ENCODE data around the gene C16orf86. TPM values are rescaled to one million over a fixed set of nuclear protein-coding genes. Genes with fewer than 3 reads are reported as not detected.

C16orf86 gene
- total RNA-seq, 1 donor from 2014 or later = 1.8 TPM

DNA sequence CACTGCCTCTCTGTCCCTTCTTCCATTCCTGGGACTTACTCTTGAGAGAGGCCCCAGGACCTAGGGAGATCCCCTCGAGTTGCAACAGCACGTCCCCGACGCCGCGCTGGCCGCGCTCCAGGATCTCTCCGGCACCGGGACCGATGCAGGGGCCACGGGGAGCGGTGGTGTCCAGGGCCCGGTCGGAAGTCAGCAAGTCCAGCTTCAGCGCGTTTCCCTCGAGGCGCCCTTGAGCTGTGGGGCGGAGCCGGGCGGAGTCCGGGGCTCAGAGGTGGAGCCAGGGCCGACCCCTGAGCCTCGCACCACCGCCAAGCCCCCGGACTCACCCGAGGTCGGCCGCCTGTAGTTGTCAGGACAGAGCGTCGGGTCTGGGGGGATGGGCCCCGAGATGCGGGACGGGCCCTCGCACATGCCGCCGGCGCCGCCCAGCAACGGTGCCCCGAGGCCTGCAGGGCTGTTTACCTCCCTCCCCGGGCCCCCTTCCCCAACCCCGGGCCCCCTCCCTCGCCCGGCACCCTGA lies 522 bp upstream of the C16orf86 start:
- TF ChIP-seq, protein P1, sequence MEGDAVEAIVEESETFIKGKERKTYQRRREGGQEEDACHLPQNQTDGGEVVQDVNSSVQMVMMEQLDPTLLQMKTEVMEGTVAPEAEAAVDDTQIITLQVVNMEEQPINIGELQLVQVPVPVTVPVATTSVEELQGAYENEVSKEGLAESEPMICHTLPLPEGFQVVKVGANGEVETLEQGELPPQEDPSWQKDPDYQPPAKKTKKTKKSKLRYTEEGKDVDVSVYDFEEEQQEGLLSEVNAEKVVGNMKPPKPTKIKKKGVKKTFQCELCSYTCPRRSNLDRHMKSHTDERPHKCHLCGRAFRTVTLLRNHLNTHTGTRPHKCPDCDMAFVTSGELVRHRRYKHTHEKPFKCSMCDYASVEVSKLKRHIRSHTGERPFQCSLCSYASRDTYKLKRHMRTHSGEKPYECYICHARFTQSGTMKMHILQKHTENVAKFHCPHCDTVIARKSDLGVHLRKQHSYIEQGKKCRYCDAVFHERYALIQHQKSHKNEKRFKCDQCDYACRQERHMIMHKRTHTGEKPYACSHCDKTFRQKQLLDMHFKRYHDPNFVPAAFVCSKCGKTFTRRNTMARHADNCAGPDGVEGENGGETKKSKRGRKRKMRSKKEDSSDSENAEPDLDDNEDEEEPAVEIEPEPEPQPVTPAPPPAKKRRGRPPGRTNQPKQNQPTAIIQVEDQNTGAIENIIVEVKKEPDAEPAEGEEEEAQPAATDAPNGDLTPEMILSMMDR (IDR thresholded peaks at IDR 0.05; ENCODE audit: unreplicated experiment) = no peak
- peaks cover 11% of the 10 kb centered on the region for H3K36me3 Mint-ChIP-seq (ENCODE audit: low read depth, unreplicated experiment)
- peaks cover 16% of the 10 kb centered on the region for H3K4me1 Mint-ChIP-seq (ENCODE audit: unreplicated experiment)
- no peaks in the 10 kb centered on the region for H3K9me3 Mint-ChIP-seq (ENCODE audit: unreplicated experiment)
- peaks cover 23% of the 10 kb centered on the region for H3K27me3 Mint-ChIP-seq (ENCODE audit: unreplicated experiment)
- no peak overlapping the region for H3K4me3 Mint-ChIP-seq (ENCODE audit: unreplicated experiment)
- no peak overlapping the region for H3K27ac Mint-ChIP-seq (ENCODE audit: unreplicated experiment)
- peak; percentile 49 for DNase-seq (ENCODE audit: low spot score)

DNA sequence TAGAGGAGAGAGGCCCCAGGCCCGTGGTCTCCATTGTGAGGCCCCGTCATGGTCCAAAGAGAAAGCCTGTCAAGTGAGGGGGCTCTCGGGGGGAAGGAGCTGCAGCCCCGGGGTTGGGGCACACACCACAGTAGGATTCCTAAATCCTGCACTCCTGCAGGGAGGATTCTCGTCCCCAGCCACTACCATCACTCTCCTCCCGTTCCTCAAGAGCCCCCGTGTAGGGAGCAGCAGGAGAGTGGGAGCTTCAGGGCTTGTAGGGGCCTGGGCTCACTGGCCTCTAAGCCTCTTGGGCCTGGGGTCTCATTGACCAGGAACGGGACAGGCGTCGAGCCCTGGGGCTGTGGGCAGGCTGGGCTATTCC lies 821 bp downstream of the C16orf86 start:
- Mint-ChIP-seq H3K4me1 (ENCODE audit: unreplicated experiment) (peaks cover 20% of the 10 kb centered on the region), H3K4me3 (ENCODE audit: unreplicated experiment) (no peak overlapping the region), H3K27ac (ENCODE audit: unreplicated experiment) (no peak overlapping the region), H3K36me3 (ENCODE audit: low read depth, unreplicated experiment) (peaks cover 13% of the 10 kb centered on the region), H3K9me3 (ENCODE audit: unreplicated experiment) (no peaks in the 10 kb centered on the region), H3K27me3 (ENCODE audit: unreplicated experiment) (peaks cover 20% of the 10 kb centered on the region)
- TF ChIP-seq, protein P1 (IDR thresholded peaks at IDR 0.05; ENCODE audit: unreplicated experiment) = no peak
- no peak for DNase-seq (ENCODE audit: low spot score)

DNA sequence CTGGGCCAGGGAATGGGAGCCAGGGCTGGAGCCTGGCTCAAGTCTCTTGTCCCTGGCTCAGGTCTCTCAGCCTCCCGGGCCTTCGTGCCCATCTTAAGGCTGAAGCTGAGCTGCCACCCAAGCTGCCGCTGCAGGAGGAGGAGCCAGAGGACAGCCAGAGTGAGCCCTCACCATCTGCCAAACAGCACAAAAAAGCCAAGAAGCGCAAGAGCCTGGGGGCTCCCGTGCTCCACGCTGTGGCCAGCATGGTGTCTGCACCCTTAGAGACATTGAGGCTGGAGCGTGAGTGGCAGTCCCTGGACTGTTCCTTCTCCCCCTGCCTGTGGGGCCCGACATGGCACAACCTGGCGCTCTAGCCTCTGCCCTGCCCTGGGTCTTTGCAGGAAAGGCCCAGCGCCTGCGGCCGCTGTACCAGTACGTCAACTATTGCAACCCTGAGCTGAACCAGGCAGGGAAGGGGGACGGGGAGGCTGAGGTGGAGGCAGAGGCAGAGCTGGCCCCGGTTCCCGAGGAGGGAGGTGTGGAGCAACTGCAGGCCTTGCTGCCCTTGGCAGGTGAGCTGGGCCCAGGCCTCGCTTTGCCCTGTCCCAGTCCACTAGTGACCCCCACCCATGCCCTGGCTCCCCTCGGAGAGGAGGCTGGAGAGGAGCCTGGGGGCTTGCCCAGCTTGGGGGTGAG lies 1.3 kb downstream of the C16orf86 start:
- TF ChIP-seq, protein P1 (IDR thresholded peaks at IDR 0.05; ENCODE audit: unreplicated experiment) = peak; percentile 58
- Mint-ChIP-seq H3K9me3 (ENCODE audit: unreplicated experiment) (no peaks in the 10 kb centered on the region), H3K27me3 (ENCODE audit: unreplicated experiment) (peaks cover 20% of the 10 kb centered on the region), H3K27ac (ENCODE audit: unreplicated experiment) (no peak overlapping the region), H3K4me3 (ENCODE audit: unreplicated experiment) (no peak overlapping the region), H3K4me1 (ENCODE audit: unreplicated experiment) (peaks cover 23% of the 10 kb centered on the region), H3K36me3 (ENCODE audit: low read depth, unreplicated experiment) (peaks cover 14% of the 10 kb centered on the region)
- DNase-seq (ENCODE audit: low spot score) = peak; percentile 86

DNA sequence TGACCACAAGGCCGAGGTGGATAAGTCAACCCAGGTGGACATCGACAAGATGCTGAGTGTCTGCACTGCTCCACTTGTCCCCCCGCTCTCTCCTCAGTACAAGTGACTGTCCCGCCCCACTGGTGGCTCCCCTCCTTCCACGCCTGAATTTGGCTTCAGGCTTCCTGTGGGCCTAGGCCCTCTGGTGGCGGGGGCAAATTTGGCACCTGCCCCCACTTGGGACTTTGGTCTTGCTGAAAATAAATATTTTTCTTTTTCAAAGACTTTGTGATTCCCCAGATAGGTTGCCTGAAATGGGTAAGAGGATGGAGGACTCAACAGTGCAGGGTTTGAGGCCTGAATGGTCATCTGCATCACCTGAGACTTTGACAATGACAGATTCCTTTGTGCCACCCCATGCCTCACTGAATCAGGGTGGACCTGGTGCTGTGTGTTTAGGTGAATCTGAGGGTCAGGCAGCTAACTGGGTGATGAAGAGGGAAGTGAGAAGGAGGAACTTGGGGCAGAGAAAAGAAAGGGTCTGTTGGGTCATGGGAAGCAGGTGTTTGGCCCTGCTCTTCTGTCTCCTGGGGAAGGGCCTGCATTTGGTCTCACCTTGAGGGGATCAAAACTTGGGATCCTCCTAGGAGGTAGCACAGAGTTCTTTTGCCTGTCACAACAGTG lies 2.0 kb downstream of the C16orf86 start:
- peak overlapping the region; percentile 61 for H3K4me3 Mint-ChIP-seq (ENCODE audit: unreplicated experiment)
- peaks cover 20% of the 10 kb centered on the region for H3K27me3 Mint-ChIP-seq (ENCODE audit: unreplicated experiment)
- H3K36me3 Mint-ChIP-seq (ENCODE audit: low read depth, unreplicated experiment) = peaks cover 14% of the 10 kb centered on the region
- peaks cover 27% of the 10 kb centered on the region for H3K4me1 Mint-ChIP-seq (ENCODE audit: unreplicated experiment)
- no peaks in the 10 kb centered on the region for H3K9me3 Mint-ChIP-seq (ENCODE audit: unreplicated experiment)
- H3K27ac Mint-ChIP-seq (ENCODE audit: unreplicated experiment) = peak overlapping the region; percentile 45
- DNase-seq (ENCODE audit: low spot score) = no peak
- TF ChIP-seq, protein P1 (IDR thresholded peaks at IDR 0.05; ENCODE audit: unreplicated experiment) = peak; percentile 2

Data from endothelial cell (in vitro differentiated cells).